GM19238 (cell line): ENCODE results near the gene TACC3.

ENCODE experiments used
- DNase-seq: peaks from one replicate; pipeline ENCODE4 v3.0.0; 2011; ENCODE audit warnings: low spot score; ENCODE audit not compliant: insufficient read length

TACC3 gene

GRCh38 chr4:1772853-1773538 is 51.7 kb downstream of the TACC3 start:
- no peak for DNase-seq

GRCh38 chr4:1773754-1774153 is 52.4 kb downstream of the TACC3 start:
- no peak for DNase-seq

- DNase-seq: no peak
Measured at GRCh38 chr4:1775731-1776500, 54.6 kb downstream of the TACC3 start.

GRCh38 chr4:1776521-1777161 is 55.3 kb downstream of the TACC3 start:
- DNase-seq: no peak

- no peak for DNase-seq
Measured at GRCh38 chr4:1777822-1778641, 56.7 kb downstream of the TACC3 start.

GRCh38 chr4:1778642-1779392 is 57.5 kb downstream of the TACC3 start:
- DNase-seq: no peak

- DNase-seq: no peak
Measured at GRCh38 chr4:1779588-1780382, 58.5 kb downstream of the TACC3 start.

GRCh38 chr4:1780435-1780834 is 59.1 kb downstream of the TACC3 start:
- no peak for DNase-seq

GRCh38 chr4:1783015-1783414 is 61.7 kb downstream of the TACC3 start:
- DNase-seq: no peak

- no peak for DNase-seq
Measured at GRCh38 chr4:1783970-1784369, 62.6 kb downstream of the TACC3 start.

- DNase-seq: no peak
Measured at GRCh38 chr4:1784395-1784788, 63.1 kb downstream of the TACC3 start.

GRCh38 chr4:1784789-1785591 is 63.7 kb downstream of the TACC3 start:
- no peak for DNase-seq

- DNase-seq: no peak
Measured at GRCh38 chr4:1785592-1785991, 64.3 kb downstream of the TACC3 start.

- no peak for DNase-seq
Measured at GRCh38 chr4:1786544-1787362, 65.4 kb downstream of the TACC3 start.

- no peak for DNase-seq
Measured at GRCh38 chr4:1787411-1788077, 66.2 kb downstream of the TACC3 start.

- no peak for DNase-seq
Measured at GRCh38 chr4:1788254-1788973, 67.1 kb downstream of the TACC3 start.

- DNase-seq: no peak
Measured at GRCh38 chr4:1789552-1789951, 68.2 kb downstream of the TACC3 start.
